MV-4-11 (cell line): ENCODE measurements around the gene TRPT1.
A peak's percentile ranks its signal among the peaks of the same experiment; 100 is the strongest.

Experiments
- DNase-seq: peaks from one replicate; lab custom pipeline; 2025; lab: John Stamatoyannopoulos, UW

Gene TRPT1

DNA sequence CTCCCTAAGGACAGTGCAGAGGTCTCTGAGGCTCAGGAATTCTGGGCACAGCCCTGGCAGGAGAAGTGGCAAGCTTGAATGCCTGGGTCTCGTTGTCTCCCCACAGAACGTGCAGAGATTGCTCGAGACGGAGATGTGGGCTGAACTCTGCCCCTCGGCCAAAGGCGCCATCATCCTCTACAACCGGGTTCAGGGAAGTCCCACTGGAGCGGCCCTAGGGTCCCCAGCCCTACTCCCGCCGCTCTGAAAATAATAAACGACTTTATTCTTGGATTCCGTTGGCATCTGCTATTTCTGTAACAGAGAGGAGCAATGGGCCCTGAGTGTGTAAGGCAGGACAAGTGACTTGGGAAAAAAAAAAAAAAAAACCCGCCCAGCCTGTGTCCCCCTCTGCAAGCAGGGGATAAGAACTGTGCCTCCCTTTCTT lies 3.8 kb upstream of the TRPT1 start:
- no peak for DNase-seq

DNA sequence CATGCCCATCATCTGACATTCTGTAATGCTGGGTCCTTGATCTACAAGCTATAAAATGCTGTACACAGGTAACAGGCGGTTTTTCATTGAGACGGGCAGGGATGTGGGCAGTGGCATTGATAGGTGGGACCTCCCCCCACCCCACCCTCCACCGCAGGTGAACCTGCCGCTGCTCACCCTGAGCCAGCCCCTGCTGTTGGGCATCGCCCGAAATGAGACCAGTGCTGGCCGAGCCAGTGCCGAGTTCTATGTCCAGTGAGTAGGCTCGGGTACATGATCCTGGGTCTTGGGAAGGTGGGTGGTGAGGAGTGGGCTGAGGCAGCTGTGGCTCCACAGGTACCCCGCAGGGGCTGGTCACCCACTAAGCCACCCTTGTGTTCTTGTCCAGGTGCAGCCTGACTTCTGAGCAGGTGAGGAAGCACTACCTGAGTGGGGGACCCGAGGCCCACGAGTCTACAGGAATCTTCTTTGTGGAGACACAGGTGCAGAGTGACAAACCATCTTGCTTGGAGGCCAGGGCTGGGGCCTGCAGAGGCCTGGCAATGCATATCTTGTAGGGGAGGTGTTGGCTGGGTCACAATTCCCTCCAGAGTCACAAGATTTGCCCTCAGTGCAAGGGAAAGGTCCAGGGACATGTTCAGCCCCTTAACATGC lies 3.2 kb upstream of the TRPT1 start:
- DNase-seq = no peak

DNA sequence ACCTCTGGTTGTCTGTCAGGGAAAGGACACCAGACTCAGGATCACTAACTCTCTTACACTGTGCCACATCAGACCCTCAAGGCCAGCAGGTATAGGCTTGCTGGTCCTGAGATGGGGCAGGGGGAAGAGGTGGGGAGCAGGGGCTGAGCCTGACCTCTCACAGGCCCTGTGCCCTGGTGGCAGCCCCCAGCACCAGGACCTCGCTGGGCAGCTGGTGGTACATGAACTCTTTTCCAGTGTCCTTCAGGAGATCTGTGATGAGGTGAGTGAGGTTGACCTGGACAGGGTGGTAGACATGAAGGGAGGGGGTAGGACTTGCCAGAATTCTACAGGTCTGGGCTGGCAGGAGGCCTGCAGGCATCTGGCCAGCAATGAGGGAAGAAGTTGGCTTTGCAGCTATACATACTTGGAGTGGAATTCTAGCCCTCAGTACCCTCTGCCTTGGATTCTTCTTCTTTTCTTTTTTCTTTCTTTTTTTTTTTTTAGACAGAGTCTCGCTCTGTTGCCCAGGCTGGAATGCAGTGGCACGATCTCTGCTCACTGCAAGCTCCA lies 1.5 kb upstream of the TRPT1 start:
- DNase-seq = no peak

GRCh38 chr11:64226507-64227051 lies 593 bp upstream of the TRPT1 start:
- DNase-seq = peak; percentile 81

- DNase-seq = no peak
Measured at GRCh38 chr11:64224891-64225607, 937 bp downstream of the TRPT1 start.

DNA sequence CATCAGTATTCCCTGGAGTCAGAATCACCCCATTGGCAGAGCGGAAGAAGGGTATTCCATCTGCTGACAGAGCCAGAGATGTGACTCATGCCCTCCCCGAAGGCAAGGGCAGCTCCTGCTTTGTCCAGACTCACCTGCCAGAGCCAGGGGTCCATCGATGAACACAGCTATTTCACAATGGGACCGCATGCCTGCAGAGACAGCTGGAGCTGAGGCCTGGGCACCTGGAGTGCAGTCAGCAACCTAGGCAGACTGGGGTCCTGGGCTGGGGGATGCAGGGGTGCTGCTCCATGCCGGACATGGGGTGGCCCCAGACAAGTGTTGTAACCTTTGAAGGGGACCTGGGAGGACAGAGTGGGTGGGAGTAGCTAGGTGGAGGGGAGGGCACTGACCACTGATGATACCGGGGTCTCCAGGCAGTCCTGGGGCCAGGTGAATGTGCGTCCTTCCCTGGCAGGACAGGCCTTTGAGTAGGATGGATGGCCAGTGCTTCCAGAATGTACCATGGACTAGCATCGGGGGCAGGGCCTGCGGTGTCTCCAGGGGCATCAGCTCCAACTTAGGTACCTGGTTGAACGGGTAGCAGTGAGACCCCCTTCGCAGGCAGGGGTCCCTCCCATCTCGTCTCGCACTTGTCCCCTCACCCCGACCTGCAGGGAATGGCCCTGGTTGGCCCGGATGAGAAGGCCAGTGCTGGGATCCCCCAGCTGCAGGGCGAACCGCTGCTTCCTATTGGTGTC lies 1.7 kb downstream of the TRPT1 start:
- no peak for DNase-seq

GRCh38 chr11:64223001-64223651 lies 2.9 kb downstream of the TRPT1 start:
- DNase-seq = no peak

DNA sequence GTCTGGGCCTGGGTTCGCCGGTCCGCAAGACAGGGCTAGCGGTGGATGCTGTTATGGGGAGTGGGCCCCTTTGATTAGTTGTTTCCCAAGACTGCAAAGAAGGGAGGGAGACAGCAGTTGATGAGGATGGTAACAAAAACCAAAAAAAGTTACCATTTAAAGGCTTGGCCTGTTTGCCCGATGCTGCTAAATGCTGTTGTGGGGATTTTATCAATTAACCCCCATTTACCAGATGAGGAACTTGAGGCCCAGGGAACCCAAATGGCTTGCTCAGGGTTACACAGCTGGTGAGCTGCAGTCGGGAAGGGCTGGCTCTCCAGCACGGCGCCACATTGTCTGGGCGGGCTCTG lies 3.4 kb downstream of the TRPT1 start:
- DNase-seq = no peak

- no peak for DNase-seq
Measured at GRCh38 chr11:64220798-64221197, 5.2 kb downstream of the TRPT1 start.

- DNase-seq = no peak
Measured at GRCh38 chr11:64220271-64220670, 5.7 kb downstream of the TRPT1 start.

DNA sequence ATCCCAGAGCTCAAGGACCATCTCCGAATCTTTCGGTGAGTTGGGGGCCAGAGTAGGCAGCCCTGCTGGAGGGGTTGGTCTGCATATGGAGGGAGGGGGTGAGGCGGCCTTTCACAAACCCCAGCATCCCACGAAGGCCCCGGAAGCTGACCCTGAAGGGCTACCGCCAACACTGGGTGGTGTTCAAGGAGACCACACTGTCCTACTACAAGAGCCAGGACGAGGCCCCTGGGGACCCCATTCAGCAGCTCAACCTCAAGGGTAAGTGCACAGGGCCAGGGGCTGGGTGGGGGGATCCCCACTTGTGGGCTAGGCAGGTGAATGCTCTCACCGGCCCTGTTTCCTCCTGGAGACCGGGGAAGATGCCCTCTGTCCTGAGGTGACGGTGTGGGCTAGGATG lies 6.2 kb downstream of the TRPT1 start:
- no peak for DNase-seq

DNA sequence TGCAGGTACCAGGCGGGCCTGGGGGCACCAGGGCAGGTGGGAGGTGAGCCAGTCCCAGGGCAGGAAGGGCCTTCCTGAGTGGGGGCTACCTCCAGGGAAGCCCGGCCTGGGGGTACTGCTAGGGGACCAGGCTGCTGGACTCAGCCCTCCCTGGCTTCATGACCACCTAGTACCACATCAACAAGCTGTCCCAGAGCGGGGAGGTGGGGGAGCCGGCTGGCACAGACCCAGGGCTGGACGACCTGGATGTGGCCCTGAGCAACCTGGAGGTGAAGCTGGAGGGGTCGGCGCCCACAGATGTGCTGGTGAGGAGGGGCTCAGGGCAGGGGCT lies 6.7 kb downstream of the TRPT1 start:
- DNase-seq = no peak

GRCh38 chr11:64218628-64219353 lies 7.2 kb downstream of the TRPT1 start:
- no peak for DNase-seq

GRCh38 chr11:64216879-64217278 lies 9.1 kb downstream of the TRPT1 start:
- no peak for DNase-seq

GRCh38 chr11:64211181-64211872 lies 14.7 kb downstream of the TRPT1 start:
- no peak for DNase-seq

- no peak for DNase-seq
Measured at GRCh38 chr11:64210301-64211020, 15.5 kb downstream of the TRPT1 start.

GRCh38 chr11:64209563-64209843 lies 16.5 kb downstream of the TRPT1 start:
- no peak for DNase-seq

- no peak for DNase-seq
Measured at GRCh38 chr11:64208796-64209562, 17.0 kb downstream of the TRPT1 start.

GRCh38 chr11:64208086-64208795 lies 17.7 kb downstream of the TRPT1 start:
- DNase-seq = no peak
